Measurements from ENCODE around the gene FAXDC2.
"Not testable (repeated sequence)": the region's sequence is repeated elsewhere in the genome, so short reads cannot be mapped to it uniquely, and the experiment has no call there.

Gene FAXDC2

GRCh38 chr5:154837009-154837901 lies 13.1 kb downstream of the FAXDC2 start:
- TF ChIP-seq CTCF (IDR thresholded peaks at IDR 0.05; ENCODE audit: insufficient read depth, missing control alignments) = no peak
- no peak for FAIRE-seq
- DNase-seq (ENCODE audit: insufficient read length, low spot score) = no peak

DNA sequence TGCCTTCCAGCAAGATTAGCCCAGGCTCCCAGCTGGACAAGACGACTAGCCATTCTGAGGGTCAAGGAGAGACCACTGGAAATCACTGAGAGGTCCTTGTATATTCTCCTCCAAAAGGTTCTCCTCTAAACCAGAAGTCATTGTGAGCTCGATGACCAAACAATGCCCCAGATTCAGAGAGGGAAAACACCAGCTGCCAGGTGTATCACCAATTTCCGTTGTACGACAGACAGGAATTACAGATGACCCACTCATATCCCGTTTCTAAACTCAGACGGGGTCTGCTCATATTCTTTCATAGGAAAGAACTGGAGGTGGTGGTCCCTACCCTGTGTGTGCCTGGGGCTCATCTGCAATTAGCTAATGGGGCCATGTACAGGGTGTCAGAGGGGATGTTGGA lies 14.2 kb downstream of the FAXDC2 start:
- no peak for DNase-seq (ENCODE audit: insufficient read length, low spot score)
- no peak for TF ChIP-seq CTCF (IDR thresholded peaks at IDR 0.05; ENCODE audit: insufficient read depth, missing control alignments)
- no peak for FAIRE-seq

DNA sequence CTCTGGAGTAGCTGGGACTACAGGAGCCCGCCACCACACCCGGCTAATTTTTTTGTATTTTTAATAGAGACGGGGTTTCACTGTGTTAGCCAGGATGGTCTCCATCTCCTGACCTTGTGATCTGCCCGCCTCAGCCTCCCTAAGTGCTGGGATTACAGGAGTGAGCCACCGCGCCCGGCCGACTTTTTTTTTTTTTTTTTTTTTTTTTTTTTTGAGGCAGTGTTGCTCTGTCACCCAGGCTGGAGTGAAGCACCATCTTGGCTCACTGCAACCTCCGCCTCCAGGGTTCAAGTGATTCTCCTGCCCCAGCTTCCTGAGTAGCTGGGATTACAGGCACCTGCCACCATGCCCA lies 14.7 kb downstream of the FAXDC2 start:
- not testable (repeated sequence) for FAIRE-seq; DNase-seq (ENCODE audit: insufficient read length, low spot score)

DNA sequence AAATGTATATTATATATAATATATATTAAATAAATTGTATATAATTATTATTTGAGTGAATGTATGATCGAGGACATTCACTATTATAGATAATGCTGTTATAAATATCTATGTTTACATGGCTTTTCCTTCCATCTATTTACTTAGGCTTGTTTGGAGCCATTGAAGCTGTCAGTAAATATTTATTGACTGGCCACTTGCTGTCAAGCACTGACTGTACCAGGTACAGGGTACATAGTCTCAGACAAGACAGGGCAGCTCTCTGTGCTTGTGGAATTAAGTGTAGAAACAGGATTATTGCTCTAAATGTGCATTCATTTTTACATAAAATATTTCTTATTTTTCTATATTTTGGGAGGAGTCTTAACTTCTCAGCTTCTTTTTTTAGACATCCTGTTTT lies 16.4 kb downstream of the FAXDC2 start:
- TF ChIP-seq CTCF (IDR thresholded peaks at IDR 0.05; ENCODE audit: insufficient read depth, missing control alignments) = no peak
- DNase-seq (ENCODE audit: insufficient read length, low spot score) (no peak), FAIRE-seq (no peak)

GRCh38 chr5:154832804-154833203 lies 17.6 kb downstream of the FAXDC2 start:
- not testable (repeated sequence) for FAIRE-seq; DNase-seq (ENCODE audit: insufficient read length, low spot score)

DNA sequence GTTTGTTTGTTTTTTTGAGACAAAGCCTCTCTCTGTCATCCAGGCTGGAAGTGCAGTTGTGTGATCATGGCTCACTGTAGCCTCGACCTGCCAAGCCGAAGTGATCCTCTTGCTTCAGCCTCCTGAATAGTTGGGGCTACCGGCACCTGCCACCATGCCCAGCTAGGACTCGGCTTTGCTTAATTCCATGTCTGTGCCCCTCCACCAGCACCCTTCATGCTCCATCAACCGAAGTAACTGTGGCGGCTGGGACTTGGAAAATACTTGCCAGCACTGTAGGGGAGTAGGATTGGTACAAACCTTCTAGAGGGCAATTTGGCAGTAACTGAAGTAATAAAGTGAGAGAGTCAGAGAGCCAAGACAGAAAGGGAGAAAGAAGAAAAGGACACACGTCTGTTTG lies 19.0 kb downstream of the FAXDC2 start:
- no peak for TF ChIP-seq CTCF (IDR thresholded peaks at IDR 0.05; ENCODE audit: insufficient read depth, missing control alignments)
- FAIRE-seq (no peak), DNase-seq (ENCODE audit: insufficient read length, low spot score) (no peak)

DNA sequence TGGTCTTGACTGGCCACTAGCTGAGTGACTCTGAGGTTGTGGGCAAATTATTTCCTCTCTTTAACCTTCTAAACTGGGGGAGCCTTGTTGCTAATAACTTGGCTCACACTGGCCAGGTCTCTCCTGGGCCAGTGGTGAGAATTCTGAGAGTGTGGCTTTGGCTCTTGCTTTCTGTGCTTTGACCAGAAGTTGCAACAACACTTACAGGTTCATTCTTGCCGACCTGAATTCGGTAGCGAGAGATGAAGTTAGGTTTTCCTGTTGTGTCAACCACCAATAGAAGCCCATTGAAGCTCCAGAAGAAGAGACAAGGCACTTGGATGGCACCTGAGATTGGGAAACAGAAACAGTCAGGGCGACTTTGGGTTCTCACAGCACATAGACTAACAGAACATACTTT lies 19.8 kb downstream of the FAXDC2 start:
- FAIRE-seq = no peak

More for the DNA sequence above, 19.8 kb downstream of the FAXDC2 start:
- DNase-seq (ENCODE audit: insufficient read length, low spot score) = no peak
- TF ChIP-seq CTCF (IDR thresholded peaks at IDR 0.05; ENCODE audit: insufficient read depth, missing control alignments) = no peak

All from D721Med (cell line).